HG02678 (cell line): ENCODE data around the gene ELMO1.

Experiments used
- ATAC-seq: cut with Tn5 transposase; IDR thresholded peaks from one replicate; pipeline ENCODE4 v1.9.1; 2021; ENCODE audit warnings: mild to moderate bottlenecking, moderate library complexity; ENCODE audit not compliant: unreplicated experiment

ELMO1 gene

GRCh38 chr7:36821617-36822016 lies 627.0 kb downstream of the ELMO1 start:
- ATAC-seq: no peak

- no peak for ATAC-seq
Measured at GRCh38 chr7:36820527-36821170, 628.0 kb downstream of the ELMO1 start.

- ATAC-seq: no peak
Measured at GRCh38 chr7:36819639-36820038, 629.0 kb downstream of the ELMO1 start.

GRCh38 chr7:36814311-36814710 lies 634.4 kb downstream of the ELMO1 start:
- ATAC-seq: no peak

GRCh38 chr7:36811807-36812206 lies 636.9 kb downstream of the ELMO1 start:
- no peak for ATAC-seq

GRCh38 chr7:36810489-36810888 lies 638.2 kb downstream of the ELMO1 start:
- ATAC-seq: no peak

GRCh38 chr7:36810032-36810431 lies 638.6 kb downstream of the ELMO1 start:
- ATAC-seq: no peak

- ATAC-seq: no peak
Measured at GRCh38 chr7:36809510-36809909, 639.2 kb downstream of the ELMO1 start.

- ATAC-seq: no peak
Measured at GRCh38 chr7:36809086-36809485, 639.6 kb downstream of the ELMO1 start.

- no peak for ATAC-seq
Measured at GRCh38 chr7:36806891-36807290, 641.8 kb downstream of the ELMO1 start.
